ENCODE results near the gene ENOX1. TPM values are rescaled to one million over a fixed set of nuclear protein-coding genes. Genes with fewer than 3 reads are reported as not detected.

Gene ENOX1
- total and polyA plus RNA-seq, 2 of the 8 experiments (the other 6 are each of a cell fraction or from before 2014, with no cell fraction given) = 0.23 to 0.37 TPM

- TF ChIP-seq CBX8 (IDR thresholded peaks at IDR 0.05; ENCODE audit: borderline replicate concordance, low read depth, low read length) (no peak), BRCA1 (IDR thresholded peaks at IDR 0.05; ENCODE audit: low read depth, low read length) (no peak)
Observed at GRCh38 chr13:43631106-43631505, 155.7 kb downstream of the ENOX1 start (continued).

Measured in H1 (cell line).